Testis (tissue), 2 donors: ENCODE measurements around the gene ADGRD1.

Experiments
- POLR2A ChIP-seq: fragments of 450-650 bp; IDR thresholded peaks from one replicate; pipeline ENCODE4 v1.6.1; 2017; ENCODE audit warnings: antibody characterized with exemption, mild to moderate bottlenecking, moderate library complexity
- TF ChIP-seq, protein P1 (sequence below), 3 experiments: fragments of 450-650 bp in 2 of 3; fragments of 200-600 bp in 1 of 3; sonication (generic) in 1 of 3; IDR thresholded peaks; one replicate each; pipeline ENCODE4 v1.5.1; 2016 to 2019; ENCODE audit warnings: antibody characterized with exemption in 3 of 3, mild to moderate bottlenecking in 2 of 3, moderate library complexity in 1 of 3

DNA sequence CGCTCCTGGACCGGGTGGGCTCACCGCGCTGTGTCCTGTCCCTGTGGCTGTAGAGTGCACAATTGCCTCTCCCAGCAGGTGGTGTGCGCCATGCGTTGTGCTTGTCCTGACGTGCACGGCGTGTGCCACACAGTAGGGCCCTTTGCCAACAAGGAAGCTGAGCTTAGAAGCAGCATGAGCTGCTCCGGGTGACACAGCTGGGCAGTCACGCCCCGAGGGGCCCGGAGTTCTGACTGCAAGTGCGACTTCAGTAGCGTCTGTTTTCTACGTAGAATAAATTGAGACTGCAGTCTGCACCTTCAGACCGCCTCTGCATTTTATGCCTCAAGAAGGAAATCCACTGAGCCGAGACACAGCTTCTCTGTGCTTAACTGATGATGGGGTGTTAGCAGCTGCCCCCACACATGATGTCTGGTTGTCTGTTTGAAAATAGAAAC is 81.6 kb downstream of the ADGRD1 start:
- TF ChIP-seq, protein P1, sequence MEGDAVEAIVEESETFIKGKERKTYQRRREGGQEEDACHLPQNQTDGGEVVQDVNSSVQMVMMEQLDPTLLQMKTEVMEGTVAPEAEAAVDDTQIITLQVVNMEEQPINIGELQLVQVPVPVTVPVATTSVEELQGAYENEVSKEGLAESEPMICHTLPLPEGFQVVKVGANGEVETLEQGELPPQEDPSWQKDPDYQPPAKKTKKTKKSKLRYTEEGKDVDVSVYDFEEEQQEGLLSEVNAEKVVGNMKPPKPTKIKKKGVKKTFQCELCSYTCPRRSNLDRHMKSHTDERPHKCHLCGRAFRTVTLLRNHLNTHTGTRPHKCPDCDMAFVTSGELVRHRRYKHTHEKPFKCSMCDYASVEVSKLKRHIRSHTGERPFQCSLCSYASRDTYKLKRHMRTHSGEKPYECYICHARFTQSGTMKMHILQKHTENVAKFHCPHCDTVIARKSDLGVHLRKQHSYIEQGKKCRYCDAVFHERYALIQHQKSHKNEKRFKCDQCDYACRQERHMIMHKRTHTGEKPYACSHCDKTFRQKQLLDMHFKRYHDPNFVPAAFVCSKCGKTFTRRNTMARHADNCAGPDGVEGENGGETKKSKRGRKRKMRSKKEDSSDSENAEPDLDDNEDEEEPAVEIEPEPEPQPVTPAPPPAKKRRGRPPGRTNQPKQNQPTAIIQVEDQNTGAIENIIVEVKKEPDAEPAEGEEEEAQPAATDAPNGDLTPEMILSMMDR (IDR thresholded peaks at IDR 0.05), result no peak
- TF ChIP-seq POLR2A, result no peak
